ENCODE results near the gene SULT1C3.

GRCh38 chr2:108266218-108266617 lies 26.4 kb downstream of the SULT1C3 start:
- no peak for TF ChIP-seq BHLHE40 (IDR thresholded peaks at IDR 0.05; ENCODE audit: borderline replicate concordance)
- TF ChIP-seq FOXM1 (IDR thresholded peaks at IDR 0.05; ENCODE audit: borderline replicate concordance): no peak
- no peak for TF ChIP-seq HDGF (IDR thresholded peaks at IDR 0.05; ENCODE audit: borderline replicate concordance)
- TF ChIP-seq ARNT (IDR thresholded peaks at IDR 0.05): no peak
- TF ChIP-seq NFRKB (IDR thresholded peaks at IDR 0.05): no peak

Data from HEK293T (cell line).